GM10248 (cell line): ENCODE results near the gene KRTAP10-12.

Experiments
- CTCF ChIA-PET: fragments of 300-600 bp; sonication (Branson Sonifier 250); formaldehyde crosslinking; extraction: SDS; loops from one replicate; lab custom pipeline; 2021; ENCODE audit warnings: antibody characterized with exemption; lab: Yijun Ruan, JAX
- POLR2A ChIA-PET: fragments of 350-650 bp; sonication (Branson Sonifier 250); formaldehyde crosslinking; extraction: SDS; loops from one replicate; lab custom pipeline; 2020; ENCODE audit warnings: antibody characterized with exemption; lab: Yijun Ruan, JAX
- DNase-seq: peaks from one replicate; pipeline ENCODE4 v3.0.0; 2012; ENCODE audit errors: extremely low spot score
- TF ChIP-seq, protein P1 (sequence below): IDR thresholded peaks from 2 replicates; pipeline ENCODE4 v1.5.1; 2012; ENCODE audit warnings: mild to moderate bottlenecking, low read depth; ENCODE audit errors: extremely low read depth, missing control alignments, control extremely low read depth

Gene KRTAP10-12

DNA sequence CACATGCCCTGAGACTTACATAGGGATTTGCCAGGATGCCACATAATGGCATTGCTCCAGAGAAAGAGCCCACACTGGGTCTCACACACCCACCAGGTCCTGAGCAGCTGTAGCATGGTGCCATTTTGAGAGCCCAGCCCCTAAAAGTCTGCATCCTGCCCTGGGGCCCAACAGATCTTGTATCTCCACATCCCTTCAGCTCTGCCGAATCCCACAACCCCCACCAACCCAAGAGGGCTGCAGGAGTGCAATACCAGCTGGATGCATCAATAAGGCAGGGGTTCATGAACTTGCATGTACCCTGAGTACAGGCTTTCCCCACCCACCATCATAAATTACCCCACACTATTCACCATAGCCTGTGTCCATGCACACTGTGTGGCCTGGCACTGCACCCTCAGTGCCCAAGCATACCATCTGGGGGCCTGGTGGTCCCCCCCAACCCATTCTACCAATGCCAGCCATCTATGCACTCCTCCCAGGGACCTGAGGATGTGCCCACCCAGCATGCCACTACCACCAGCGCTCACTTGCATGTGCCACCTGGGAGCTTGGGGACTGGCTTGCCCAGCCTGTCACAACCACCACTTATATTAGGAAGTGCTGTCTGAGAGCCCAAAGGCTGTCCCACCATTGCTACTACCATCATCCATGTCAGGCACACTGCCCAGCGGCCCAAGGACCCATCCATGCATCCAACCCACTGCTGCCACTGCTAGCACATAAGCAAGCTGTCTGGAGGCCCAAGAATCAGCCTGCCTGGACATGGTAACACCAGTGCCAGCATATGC, 26.1 kb upstream of the KRTAP10-12 start:
- ChIA-PET POLR2A (no interaction called here), CTCF (no interaction called here)
- TF ChIP-seq, protein P1, sequence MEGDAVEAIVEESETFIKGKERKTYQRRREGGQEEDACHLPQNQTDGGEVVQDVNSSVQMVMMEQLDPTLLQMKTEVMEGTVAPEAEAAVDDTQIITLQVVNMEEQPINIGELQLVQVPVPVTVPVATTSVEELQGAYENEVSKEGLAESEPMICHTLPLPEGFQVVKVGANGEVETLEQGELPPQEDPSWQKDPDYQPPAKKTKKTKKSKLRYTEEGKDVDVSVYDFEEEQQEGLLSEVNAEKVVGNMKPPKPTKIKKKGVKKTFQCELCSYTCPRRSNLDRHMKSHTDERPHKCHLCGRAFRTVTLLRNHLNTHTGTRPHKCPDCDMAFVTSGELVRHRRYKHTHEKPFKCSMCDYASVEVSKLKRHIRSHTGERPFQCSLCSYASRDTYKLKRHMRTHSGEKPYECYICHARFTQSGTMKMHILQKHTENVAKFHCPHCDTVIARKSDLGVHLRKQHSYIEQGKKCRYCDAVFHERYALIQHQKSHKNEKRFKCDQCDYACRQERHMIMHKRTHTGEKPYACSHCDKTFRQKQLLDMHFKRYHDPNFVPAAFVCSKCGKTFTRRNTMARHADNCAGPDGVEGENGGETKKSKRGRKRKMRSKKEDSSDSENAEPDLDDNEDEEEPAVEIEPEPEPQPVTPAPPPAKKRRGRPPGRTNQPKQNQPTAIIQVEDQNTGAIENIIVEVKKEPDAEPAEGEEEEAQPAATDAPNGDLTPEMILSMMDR, result no peak

DNA sequence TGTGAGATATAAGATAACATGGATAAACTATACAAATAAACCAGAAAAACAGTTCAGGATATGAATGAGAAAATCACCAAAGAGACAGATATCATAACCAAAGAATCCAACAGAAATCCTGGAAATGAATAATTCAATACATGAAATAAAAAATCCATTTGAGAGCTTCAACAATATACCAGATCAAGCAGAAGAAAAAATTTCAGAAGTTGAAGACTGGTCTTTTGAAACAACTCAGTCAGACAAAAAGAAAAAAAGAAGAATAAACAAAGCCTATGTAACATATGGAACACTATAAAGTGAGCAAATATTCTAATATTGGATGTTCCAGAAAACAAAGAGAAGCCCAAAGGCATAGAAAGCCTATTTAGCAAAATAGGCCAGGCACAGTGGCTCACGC, 25.1 kb upstream of the KRTAP10-12 start:
- CTCF ChIA-PET, result no interaction called here
- TF ChIP-seq, protein P1, result no peak
- DNase-seq, result no peak
- POLR2A ChIA-PET, result no interaction called here

More for the DNA sequence above, 26.1 kb upstream of the KRTAP10-12 start:
- no peak for DNase-seq

DNA sequence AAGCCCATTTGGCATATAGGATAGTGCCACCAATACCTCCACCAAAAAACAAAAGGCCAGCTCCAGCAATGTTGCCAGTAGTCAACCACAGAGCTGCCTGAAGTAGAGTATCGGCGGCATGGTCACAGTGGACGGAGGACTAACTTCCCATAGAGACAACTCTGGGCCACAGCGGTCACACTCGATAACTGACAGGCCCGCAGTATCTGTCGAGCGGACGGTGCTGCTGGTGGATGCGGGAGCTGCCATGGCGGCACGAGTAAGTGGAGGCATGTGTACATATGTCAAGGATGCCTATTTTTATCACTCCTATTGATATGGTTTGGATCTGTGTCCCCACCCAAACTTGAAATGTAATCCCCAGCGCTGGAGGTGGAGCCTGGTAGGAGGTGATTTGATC, 19.1 kb upstream of the KRTAP10-12 start:
- no peak for DNase-seq
- ChIA-PET POLR2A (no interaction called here), CTCF (no interaction called here)
- TF ChIP-seq, protein P1, result no peak

DNA sequence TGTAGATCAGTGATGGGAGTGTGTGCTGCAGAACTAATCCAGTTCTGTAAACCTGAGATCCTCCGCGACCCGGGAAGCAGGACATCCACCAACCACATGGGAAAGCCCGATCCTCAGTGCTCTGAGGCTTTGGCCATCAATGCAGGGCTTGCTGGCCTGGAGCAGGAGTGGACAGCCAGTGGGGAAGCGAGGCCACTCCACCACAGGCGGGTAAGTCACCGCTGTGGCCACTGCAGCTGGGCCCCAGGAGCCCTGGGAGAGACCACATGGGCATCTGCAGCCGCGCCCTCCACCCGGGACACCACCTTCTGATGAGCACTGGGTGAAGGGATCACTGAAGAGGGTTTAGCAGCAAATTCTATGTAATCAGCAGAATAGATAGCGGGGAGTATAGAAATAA, 15.8 kb upstream of the KRTAP10-12 start:
- DNase-seq, result no peak
- POLR2A ChIA-PET, result no interaction called here
- CTCF ChIA-PET, result interaction anchor here (1.1 kb wide), 1 partner anchor 72 kb away, joined by 3 read pairs; no protein-coding TSS in a partner anchor
- TF ChIP-seq, protein P1, result no peak

DNA sequence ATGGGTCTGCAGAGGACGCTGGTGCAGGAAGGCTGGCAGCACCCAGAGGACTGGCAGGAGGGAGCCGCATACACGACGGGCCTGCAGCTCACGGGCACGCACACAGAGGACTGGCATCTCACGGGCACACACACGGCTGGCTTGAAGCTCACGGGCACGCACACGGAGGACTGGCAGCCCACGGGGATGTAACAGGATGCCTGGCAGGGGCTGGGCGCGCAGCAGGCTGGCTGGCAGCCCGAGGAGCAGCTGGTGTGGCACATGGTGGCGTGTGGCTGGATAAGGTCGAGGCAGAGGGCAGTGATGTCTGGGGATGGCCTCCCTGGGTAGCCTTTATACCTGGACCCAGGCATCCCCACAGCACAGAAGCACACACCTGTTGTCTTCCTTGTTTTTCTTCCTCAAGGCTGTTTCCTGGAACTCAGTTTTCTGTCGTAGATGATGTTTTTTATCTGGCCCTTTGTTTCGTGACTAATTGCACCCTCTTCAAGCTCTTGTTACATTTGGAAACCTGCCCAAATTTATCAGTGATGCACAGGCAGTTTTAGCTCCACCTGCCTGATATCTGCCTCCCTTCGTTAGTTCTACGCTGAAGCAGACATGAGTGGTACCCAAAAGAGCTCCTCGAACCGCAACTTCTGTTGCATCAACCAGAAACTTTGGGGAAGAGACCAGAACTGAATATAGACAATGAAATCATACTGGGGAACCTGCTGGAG, 15.0 kb upstream of the KRTAP10-12 start, which contains the start of gene KRTAP12-1:
Gene KRTAP12-1 (minus strand): TSS at position 303 of the 719 bp plus-strand sequence. CDS start 40 bp downstream, at position 263.
- DNase-seq, result no peak
- CTCF ChIA-PET, result interaction anchor here (1.1 kb wide), 1 partner anchor 71 kb away, joined by 3 read pairs; no protein-coding TSS in a partner anchor
- TF ChIP-seq, protein P1, result no peak
- POLR2A ChIA-PET, result no interaction called here

DNA sequence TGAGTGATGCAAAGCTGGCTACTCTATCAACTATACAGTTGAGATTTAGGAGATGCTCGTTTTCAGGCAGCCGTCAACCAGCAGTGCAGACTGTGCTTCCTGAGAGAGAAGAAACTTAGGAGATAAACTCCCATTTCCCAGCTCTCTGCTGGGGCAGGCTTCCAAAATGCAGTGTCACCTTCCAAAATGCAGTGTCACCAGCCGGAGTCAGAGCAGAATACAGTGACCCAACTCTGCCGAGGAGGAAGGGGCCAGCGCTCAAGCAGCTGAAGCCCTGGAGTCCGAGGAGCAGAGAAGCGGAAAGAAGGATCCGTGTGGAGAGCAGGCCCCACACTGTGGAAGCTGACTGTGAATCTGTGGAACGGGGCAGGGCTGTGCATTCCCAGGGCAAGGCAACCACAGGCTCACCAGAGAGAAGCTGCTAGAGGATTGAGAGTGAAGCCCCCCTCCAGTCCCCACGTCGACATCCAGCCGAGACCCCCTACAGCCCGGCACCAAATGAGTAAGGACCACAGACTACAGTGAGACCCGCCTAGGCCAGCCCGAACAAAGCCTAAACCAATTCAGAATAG, 14.3 kb upstream of the KRTAP10-12 start:
- POLR2A ChIA-PET, result no interaction called here
- CTCF ChIA-PET, result interaction anchor here (1.1 kb wide), 1 partner anchor 71 kb away, joined by 3 read pairs; no protein-coding TSS in a partner anchor
- TF ChIP-seq, protein P1, result no peak
- DNase-seq, result no peak
